Measurements from ENCODE around the gene B3GAT2. TPM values are rescaled to one million over a fixed set of nuclear protein-coding genes. Genes with fewer than 3 reads are reported as not detected.

B3GAT2 gene
- total RNA-seq, 4 donors from 2014 or later = not detected

DNA sequence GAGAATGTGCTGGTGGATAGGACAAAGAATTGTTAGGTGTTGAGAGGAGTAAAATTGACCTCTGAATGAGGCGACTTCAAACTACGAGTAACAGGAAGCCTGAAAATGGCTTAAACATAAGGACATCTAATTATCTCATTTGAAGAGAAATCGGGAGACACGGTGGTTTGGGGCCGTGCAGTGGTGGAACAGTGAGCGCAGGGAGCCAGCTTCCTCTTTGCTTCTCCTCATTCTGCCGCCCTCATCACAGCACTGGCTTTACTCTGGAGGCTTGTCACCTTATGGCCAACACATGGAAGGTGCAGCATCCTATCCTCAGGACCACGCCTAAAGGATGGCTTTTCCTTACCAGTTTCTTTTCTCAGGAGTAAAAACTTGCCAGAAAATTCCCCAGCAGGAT lies 114.3 kb downstream of the B3GAT2 start:
- in situ Hi-C loops (cut with MboI; ENCODE audit: low sequenced_read_pairs in 4 of 4) (no loop called here), intact Hi-C loops (cut with DNase I; ENCODE audit: low total_unique reads) (no loop called here)
- no peak for DNase-seq

DNA sequence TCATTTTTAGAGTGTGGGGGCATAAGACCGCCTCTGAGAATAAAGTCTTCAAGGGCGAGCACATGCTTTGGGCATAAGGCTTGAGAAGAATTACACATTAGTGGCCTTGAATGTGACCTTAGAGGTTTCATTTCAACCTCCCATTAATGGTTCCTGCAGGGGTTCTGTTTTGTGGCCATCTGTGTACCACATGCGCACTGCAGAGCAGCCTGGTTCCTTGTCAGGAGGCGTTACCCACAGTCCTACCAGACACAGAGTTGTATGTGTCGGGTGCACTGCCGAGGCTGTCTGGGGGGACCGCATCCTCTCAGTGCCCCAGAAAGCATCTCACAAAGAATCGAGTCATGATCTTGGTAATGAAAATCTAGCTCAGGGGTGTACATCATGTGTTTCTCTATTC lies 115.7 kb downstream of the B3GAT2 start:
- no peaks in the 10 kb centered on the region for H3K27me3 ChIP-seq
- no peak overlapping the region for H3K27ac ChIP-seq
- intact Hi-C loops (cut with DNase I; ENCODE audit: low total_unique reads) = no loop called here

More for the DNA sequence above, 114.3 kb downstream of the B3GAT2 start:
- TF ChIP-seq, protein P1, sequence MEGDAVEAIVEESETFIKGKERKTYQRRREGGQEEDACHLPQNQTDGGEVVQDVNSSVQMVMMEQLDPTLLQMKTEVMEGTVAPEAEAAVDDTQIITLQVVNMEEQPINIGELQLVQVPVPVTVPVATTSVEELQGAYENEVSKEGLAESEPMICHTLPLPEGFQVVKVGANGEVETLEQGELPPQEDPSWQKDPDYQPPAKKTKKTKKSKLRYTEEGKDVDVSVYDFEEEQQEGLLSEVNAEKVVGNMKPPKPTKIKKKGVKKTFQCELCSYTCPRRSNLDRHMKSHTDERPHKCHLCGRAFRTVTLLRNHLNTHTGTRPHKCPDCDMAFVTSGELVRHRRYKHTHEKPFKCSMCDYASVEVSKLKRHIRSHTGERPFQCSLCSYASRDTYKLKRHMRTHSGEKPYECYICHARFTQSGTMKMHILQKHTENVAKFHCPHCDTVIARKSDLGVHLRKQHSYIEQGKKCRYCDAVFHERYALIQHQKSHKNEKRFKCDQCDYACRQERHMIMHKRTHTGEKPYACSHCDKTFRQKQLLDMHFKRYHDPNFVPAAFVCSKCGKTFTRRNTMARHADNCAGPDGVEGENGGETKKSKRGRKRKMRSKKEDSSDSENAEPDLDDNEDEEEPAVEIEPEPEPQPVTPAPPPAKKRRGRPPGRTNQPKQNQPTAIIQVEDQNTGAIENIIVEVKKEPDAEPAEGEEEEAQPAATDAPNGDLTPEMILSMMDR (IDR thresholded peaks at IDR 0.05 in 4 of 5, conservative IDR thresholded peaks at IDR 0.05 in 1 of 5) = no peak
- no peak for TF ChIP-seq POLR2A (IDR thresholded peaks at IDR 0.05)
- peaks cover 11 to 15% of the 10 kb centered on the region in 2 donors for H3K4me1 ChIP-seq
- H3K4me3 ChIP-seq = no peak overlapping the region
- no peaks in the 10 kb centered on the region for H3K36me3 ChIP-seq
- no peak for ATAC-seq
- H3K9me3 ChIP-seq = no peaks in the 10 kb centered on the region
- H3K27me3 ChIP-seq = no peaks in the 10 kb centered on the region
- H3K27ac ChIP-seq = no peak overlapping the region

DNA sequence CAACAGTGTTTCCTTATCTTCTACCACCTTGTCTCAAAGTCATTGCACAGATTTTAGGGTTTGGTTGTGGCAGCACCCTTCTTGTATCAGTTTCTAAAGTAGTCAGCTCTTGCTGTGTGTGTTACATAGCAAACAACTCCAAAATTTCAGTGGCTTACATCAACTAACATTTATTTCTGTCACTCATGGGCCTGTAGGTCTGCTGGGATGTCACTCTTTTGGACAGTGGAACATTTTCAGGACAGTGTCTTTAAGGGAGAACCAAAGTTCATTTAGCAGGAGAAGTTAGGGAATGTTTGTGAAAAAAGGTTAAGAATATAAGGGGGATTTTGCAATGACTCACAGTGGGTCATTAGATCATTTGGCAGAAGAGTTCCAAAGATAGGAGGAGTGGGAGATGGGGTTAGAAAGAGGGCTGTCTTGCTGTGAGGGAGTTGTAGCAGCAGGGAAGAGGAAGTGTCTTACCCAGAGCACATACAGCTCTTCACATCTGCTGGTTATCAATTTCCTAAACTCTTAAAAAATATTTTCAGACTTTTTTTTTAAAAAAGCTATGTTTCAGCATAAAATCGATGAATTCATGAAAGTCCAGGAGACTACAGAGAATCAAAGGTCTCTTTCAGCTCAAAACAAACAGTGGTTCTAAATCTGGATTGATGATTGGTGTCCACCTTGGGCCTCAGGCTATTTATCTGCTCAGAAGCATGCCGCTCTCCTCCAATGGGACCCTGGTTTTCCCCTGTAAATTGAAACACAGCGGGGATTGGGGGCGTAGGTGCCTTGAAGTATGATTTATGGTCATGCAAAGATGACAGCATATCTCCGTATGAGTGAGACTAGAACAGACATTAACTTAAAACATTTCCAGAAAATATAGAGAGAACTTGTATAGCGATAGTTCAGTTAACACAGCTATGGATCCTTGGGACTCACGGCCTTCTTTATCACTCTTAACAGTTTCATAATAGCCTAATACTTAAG lies 117.3 kb downstream of the B3GAT2 start:
- Histone ChIP-seq H3K4me3 (no peak overlapping the region), H3K4me1 (peaks cover 12 to 15% of the 10 kb centered on the region in 2 donors), H3K36me3 (no peaks in the 10 kb centered on the region), H3K9me3 (no peaks in the 10 kb centered on the region), H3K27ac (no peak overlapping the region), H3K27me3 (no peaks in the 10 kb centered on the region)
- ATAC-seq (no peak), DNase-seq (no peak)
- in situ Hi-C loops (cut with MboI; ENCODE audit: low sequenced_read_pairs in 4 of 4) (no loop called here), intact Hi-C loops (cut with DNase I; ENCODE audit: low total_unique reads) (no loop called here)
- TF ChIP-seq POLR2A (IDR thresholded peaks at IDR 0.05) = no peak
- TF ChIP-seq, protein P1 (IDR thresholded peaks at IDR 0.05 in 4 of 5, conservative IDR thresholded peaks at IDR 0.05 in 1 of 5) = no peak

More for the DNA sequence above, 115.7 kb downstream of the B3GAT2 start:
- Histone ChIP-seq H3K36me3 (no peaks in the 10 kb centered on the region), H3K4me1 (peaks cover 11 to 15% of the 10 kb centered on the region in 2 donors), H3K4me3 (no peak overlapping the region), H3K9me3 (no peaks in the 10 kb centered on the region)
- no peak for TF ChIP-seq POLR2A (IDR thresholded peaks at IDR 0.05)
- TF ChIP-seq, protein P1 (IDR thresholded peaks at IDR 0.05 in 4 of 5, conservative IDR thresholded peaks at IDR 0.05 in 1 of 5) = no peak
- ATAC-seq (no peak), DNase-seq (no peak)
- in situ Hi-C loops (cut with MboI; ENCODE audit: low sequenced_read_pairs in 4 of 4) = no loop called here

DNA sequence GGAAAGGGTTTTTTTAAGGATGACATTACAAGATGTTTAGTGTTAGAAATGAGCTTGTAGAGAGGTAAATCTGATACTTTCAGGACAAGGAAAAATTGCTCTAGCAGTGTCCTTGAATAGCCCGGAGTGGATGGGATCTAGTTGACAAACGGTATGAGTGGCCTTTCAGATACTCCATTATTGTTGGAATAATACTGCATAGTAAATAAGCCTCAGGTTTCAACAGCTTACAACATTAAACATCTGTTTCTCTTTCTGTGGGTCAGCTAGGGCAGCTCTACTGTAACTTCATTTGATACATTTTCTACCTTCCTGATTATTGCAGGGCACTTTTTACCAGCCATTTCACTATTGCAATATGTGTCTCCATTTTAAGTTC lies 118.0 kb downstream of the B3GAT2 start:
- ATAC-seq (no peak), DNase-seq (no peak)
- intact Hi-C loops (cut with DNase I; ENCODE audit: low total_unique reads) (no loop called here), in situ Hi-C loops (cut with MboI; ENCODE audit: low sequenced_read_pairs in 4 of 4) (no loop called here)
- H3K36me3 ChIP-seq = no peaks in the 10 kb centered on the region
- H3K4me1 ChIP-seq = peaks cover 15 to 19% of the 10 kb centered on the region in 2 donors
- TF ChIP-seq, protein P1 (IDR thresholded peaks at IDR 0.05 in 4 of 5, conservative IDR thresholded peaks at IDR 0.05 in 1 of 5) = no peak
- TF ChIP-seq POLR2A (IDR thresholded peaks at IDR 0.05) = no peak
- H3K4me3 ChIP-seq = no peak overlapping the region
- H3K27me3 ChIP-seq = no peaks in the 10 kb centered on the region
- no peak overlapping the region for H3K27ac ChIP-seq
- no peaks in the 10 kb centered on the region for H3K9me3 ChIP-seq
